GM21360 (cell line): ENCODE data around the gene PDZK1IP1.
"Not testable (repeated sequence)": the region's sequence is repeated elsewhere in the genome, so short reads cannot be mapped to it uniquely, and the experiment has no call there.

ENCODE experiments used
- ATAC-seq: cut with Tn5 transposase; IDR thresholded peaks from one replicate; pipeline ENCODE4 v1.9.1; 2021; ENCODE audit warnings: mild to moderate bottlenecking, moderate library complexity; ENCODE audit not compliant: unreplicated experiment

PDZK1IP1 gene

DNA sequence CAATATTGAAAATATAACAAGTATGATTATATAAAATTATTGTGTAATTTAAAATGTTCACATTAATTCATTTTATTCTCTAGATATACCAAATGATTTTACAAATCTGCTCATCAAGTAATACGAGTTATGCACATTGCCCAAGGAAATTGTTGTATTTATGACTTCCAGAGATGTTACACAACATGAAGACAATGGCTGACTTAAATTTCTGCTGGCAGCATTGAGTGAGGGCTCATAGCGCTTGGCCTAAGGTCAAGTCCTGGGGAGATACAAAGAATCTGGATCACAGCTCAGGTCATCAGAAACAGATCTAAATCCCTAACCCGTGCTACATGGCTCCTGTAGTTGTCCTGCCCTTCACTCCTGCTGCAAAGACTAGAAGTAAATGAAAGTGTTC is 49.5 kb downstream of the PDZK1IP1 start:
- ATAC-seq, result not testable (repeated sequence)

DNA sequence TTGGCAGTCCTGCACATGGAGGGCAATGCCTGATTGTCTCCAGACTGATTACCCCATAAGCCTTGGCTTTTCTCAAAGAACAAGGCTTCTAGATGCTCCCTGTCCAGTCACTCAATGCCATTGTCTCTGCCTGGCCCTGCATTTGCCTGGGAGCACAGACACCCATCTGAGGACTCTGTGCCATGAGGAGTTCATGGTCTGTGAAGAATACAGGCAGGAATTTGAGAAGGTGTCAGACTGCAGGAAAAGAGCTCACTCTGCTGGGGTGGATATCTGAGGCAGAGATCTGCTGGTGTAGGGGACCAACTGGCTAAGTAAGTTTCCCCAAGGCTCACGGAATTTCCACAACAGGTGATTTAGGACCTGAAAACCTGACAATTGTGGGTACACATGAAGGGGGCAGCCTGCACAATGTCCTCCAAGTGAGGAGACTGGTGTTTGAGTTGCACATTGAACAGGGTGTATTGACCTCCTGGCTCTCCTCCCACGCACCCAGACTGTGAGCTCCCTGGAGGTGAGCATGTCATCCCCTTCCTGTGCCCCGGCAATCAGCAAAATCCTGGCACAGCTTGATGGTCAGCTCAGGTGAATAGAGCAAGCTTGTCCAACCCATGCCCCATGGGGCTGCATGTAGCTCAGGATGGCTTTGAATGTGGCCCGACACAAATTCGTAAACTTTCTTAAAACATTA is 51.8 kb downstream of the PDZK1IP1 start:
- ATAC-seq, result no peak

DNA sequence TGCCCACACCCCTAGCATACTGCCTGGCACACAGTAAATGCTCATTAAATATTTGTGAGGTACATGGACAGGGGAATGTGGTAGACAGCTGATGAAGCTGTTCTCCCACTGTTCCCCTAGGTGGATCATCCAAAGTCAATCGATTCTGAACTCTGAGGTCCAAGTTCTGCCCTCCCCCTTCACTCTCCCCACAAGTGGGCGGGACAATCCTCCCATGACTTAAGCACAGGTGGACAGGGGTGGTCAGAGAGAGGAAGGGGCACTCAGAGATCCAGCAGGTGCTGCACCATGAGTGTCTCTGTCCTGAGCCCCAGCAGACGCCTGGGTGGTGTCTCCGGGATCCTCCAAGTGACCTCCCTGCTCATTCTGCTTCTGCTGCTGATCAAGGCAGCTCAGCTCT is 52.6 kb downstream of the PDZK1IP1 start, which contains the start of gene CYP4A22:
TSS of gene CYP4A22 (plus strand) at position 244 of the 400 bp plus-strand sequence. CDS start at position 289, 45 bp downstream.
- ATAC-seq, result no peak
